ENCODE results near the gene CD247.

CD247 gene

GRCh38 chr1:167413328-167413727 lies 105.0 kb downstream of the CD247 start:
- DNase-seq (ENCODE audit: low read depth), result no peak

GRCh38 chr1:167412920-167413319 lies 105.4 kb downstream of the CD247 start:
- no peak for DNase-seq (ENCODE audit: low read depth)

- DNase-seq (ENCODE audit: low read depth), result no peak
Measured at GRCh38 chr1:167412072-167412471, 106.3 kb downstream of the CD247 start.

- DNase-seq (ENCODE audit: low read depth), result no peak
Measured at GRCh38 chr1:167409183-167409582, 109.1 kb downstream of the CD247 start.

- DNase-seq (ENCODE audit: low read depth), result no peak
Measured at GRCh38 chr1:167408355-167408754, 110.0 kb downstream of the CD247 start.

GRCh38 chr1:167404908-167405307 lies 113.4 kb downstream of the CD247 start:
- no peak for DNase-seq (ENCODE audit: low read depth)

GRCh38 chr1:167404161-167404888 lies 114.0 kb downstream of the CD247 start:
- no peak for DNase-seq (ENCODE audit: low read depth)

- peak; percentile 15 for DNase-seq (ENCODE audit: low read depth)
Measured at GRCh38 chr1:167401260-167401873, 117.0 kb downstream of the CD247 start.

GRCh38 chr1:167400359-167400953 lies 117.9 kb downstream of the CD247 start:
- DNase-seq (ENCODE audit: low read depth), result no peak

- DNase-seq (ENCODE audit: low read depth), result no peak
Measured at GRCh38 chr1:167392200-167392696, 126.1 kb downstream of the CD247 start.

- no peak for DNase-seq (ENCODE audit: low read depth)
Measured at GRCh38 chr1:167388976-167389375, 129.4 kb downstream of the CD247 start.

GRCh38 chr1:167387251-167387910 lies 130.9 kb downstream of the CD247 start:
- DNase-seq (ENCODE audit: low read depth), result no peak

All from activated T-helper 9 cell treated with anti-CD3 and anti-CD28 coated beads, Interleukin-2, amount 50 U/mL, for 16 hours (primary cell).